Measurements from ENCODE around the gene TRIM42. TPM values are rescaled to one million over a fixed set of nuclear protein-coding genes. Genes with fewer than 3 reads are reported as not detected.

The TRIM42 gene
- total RNA-seq, 1 experiment from 2014 or later = not detected

DNA sequence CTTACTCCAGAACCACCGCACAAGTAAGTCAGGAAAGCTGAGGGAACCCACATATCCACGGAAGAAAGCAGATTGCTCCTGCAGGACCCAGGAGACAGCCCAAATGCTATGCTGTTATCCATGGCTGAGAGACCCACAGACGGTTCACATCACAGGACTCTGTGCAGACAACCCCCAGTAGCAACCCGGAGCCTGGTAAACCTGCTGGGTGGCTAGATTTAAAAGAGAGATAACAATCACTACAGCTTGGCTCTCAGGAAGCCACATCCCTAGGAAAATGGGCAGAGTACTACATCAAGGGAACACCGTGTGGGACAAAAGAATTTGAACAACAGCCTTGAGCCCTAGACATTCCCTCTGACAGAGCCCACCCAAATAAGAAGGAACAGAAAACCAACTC is 13.8 kb upstream of the TRIM42 start:
- POLR2A ChIA-PET = no interaction called here
- H3K27me3 ChIP-seq (replicated peaks; ENCODE audit: control insufficient read depth, insufficient read depth, low read length) = no peaks in the 10 kb centered on the region

DNA sequence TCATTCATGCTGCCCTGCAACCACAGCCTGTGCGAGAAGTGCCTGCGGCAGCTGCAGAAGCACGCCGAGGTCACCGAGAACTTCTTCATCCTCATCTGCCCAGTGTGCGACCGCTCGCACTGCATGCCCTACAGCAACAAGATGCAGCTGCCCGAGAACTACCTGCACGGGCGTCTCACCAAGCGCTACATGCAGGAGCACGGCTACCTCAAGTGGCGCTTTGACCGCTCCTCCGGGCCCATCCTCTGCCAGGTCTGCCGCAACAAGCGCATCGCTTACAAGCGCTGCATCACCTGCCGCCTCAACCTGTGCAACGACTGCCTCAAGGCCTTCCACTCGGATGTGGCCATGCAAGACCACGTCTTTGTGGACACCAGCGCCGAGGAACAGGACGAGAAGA is 4.7 kb downstream of the TRIM42 start:
- Mint-ChIP-seq H3K27ac (ENCODE audit: unreplicated experiment) (no peak overlapping the region), H3K9me3 (ENCODE audit: unreplicated experiment) (no peaks in the 10 kb centered on the region), H3K27me3 (ENCODE audit: insufficient read depth, unreplicated experiment) (no peaks in the 10 kb centered on the region), H3K4me3 (ENCODE audit: unreplicated experiment) (no peak overlapping the region), H3K36me3 (ENCODE audit: insufficient read depth, unreplicated experiment) (no peaks in the 10 kb centered on the region), H3K4me1 (ENCODE audit: low read depth, unreplicated experiment) (no peaks in the 10 kb centered on the region)
- ChIA-PET CTCF (no interaction called here), POLR2A (no interaction called here)
- intact Hi-C loops (cut with micrococcal nuclease; ENCODE audit: unreplicated experiment) = no loop called here
- Histone ChIP-seq H3K9me3 (no peaks in the 10 kb centered on the region), H3K27me3 (replicated peaks; ENCODE audit: control insufficient read depth, insufficient read depth, low read length) (no peaks in the 10 kb centered on the region), H3K36me3 (ENCODE audit: control insufficient read depth, insufficient read depth, low read length) (no peaks in the 10 kb centered on the region), H3K4me1 (no peaks in the 10 kb centered on the region), H3K4me3 (ENCODE audit: low read depth, low read length) (no peak overlapping the region)
- no TSS peak for BruUV-seq (replicated peaks)
- TF ChIP-seq, protein P1, sequence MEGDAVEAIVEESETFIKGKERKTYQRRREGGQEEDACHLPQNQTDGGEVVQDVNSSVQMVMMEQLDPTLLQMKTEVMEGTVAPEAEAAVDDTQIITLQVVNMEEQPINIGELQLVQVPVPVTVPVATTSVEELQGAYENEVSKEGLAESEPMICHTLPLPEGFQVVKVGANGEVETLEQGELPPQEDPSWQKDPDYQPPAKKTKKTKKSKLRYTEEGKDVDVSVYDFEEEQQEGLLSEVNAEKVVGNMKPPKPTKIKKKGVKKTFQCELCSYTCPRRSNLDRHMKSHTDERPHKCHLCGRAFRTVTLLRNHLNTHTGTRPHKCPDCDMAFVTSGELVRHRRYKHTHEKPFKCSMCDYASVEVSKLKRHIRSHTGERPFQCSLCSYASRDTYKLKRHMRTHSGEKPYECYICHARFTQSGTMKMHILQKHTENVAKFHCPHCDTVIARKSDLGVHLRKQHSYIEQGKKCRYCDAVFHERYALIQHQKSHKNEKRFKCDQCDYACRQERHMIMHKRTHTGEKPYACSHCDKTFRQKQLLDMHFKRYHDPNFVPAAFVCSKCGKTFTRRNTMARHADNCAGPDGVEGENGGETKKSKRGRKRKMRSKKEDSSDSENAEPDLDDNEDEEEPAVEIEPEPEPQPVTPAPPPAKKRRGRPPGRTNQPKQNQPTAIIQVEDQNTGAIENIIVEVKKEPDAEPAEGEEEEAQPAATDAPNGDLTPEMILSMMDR (IDR thresholded peaks at IDR 0.05; ENCODE audit: insufficient read depth in 1 of 2, low read depth in 1 of 2, low read length in 1 of 2, severe bottlenecking in 1 of 2, unreplicated experiment in 1 of 2) = no peak
- no peak for DNase-seq

More for the DNA sequence above, 13.8 kb upstream of the TRIM42 start:
- Mint-ChIP-seq H3K36me3 (ENCODE audit: insufficient read depth, unreplicated experiment) (no peaks in the 10 kb centered on the region), H3K27ac (ENCODE audit: unreplicated experiment) (no peak overlapping the region), H3K9me3 (ENCODE audit: unreplicated experiment) (peaks cover 18% of the 10 kb centered on the region), H3K4me1 (ENCODE audit: low read depth, unreplicated experiment) (no peaks in the 10 kb centered on the region), H3K27me3 (ENCODE audit: insufficient read depth, unreplicated experiment) (peaks cover 5% of the 10 kb centered on the region), H3K4me3 (ENCODE audit: unreplicated experiment) (no peak overlapping the region)
- TF ChIP-seq, protein P1 (IDR thresholded peaks at IDR 0.05; ENCODE audit: insufficient read depth in 1 of 2, low read depth in 1 of 2, low read length in 1 of 2, severe bottlenecking in 1 of 2, unreplicated experiment in 1 of 2) = no peak
- H3K36me3 ChIP-seq (ENCODE audit: control insufficient read depth, insufficient read depth, low read length) = no peaks in the 10 kb centered on the region
- CTCF ChIA-PET = no interaction called here
- no peak for DNase-seq
- H3K9me3 ChIP-seq = no peaks in the 10 kb centered on the region; the same call in 1 of the 2 replicates
- no peaks in the 10 kb centered on the region for H3K4me1 ChIP-seq
- intact Hi-C loops (cut with micrococcal nuclease; ENCODE audit: unreplicated experiment) = no loop called here
- no TSS peak for BruUV-seq (replicated peaks)
- H3K4me3 ChIP-seq (ENCODE audit: low read depth, low read length) = no peak overlapping the region

DNA sequence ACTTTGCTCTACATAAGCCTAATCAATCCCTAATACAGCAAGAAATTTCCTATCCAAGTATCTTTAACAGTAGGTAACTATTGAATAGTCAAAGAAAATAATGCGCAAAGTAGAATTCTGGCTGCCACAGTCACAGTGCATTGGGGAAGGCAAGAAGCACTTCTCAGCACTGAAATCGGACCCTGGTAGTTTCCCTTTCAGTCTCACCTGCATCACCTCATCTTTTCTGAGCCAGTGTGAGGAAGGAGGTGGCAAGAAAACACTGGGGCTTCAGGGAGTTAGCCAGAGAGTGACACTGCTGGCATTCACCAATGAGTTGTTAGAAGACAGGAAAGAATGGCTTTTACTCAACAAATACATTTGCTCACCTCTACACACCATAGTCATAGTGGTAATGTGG is 8.3 kb downstream of the TRIM42 start:
- Histone ChIP-seq H3K9me3 (no peaks in the 10 kb centered on the region), H3K27me3 (replicated peaks; ENCODE audit: control insufficient read depth, insufficient read depth, low read length) (no peaks in the 10 kb centered on the region), H3K4me1 (no peaks in the 10 kb centered on the region), H3K36me3 (ENCODE audit: control insufficient read depth, insufficient read depth, low read length) (no peaks in the 10 kb centered on the region), H3K4me3 (ENCODE audit: low read depth, low read length) (no peak overlapping the region)
- no peaks in the 10 kb centered on the region for H3K36me3 Mint-ChIP-seq (ENCODE audit: insufficient read depth, unreplicated experiment)
- H3K27me3 Mint-ChIP-seq (ENCODE audit: insufficient read depth, unreplicated experiment) = no peaks in the 10 kb centered on the region
- TF ChIP-seq, protein P1 (IDR thresholded peaks at IDR 0.05; ENCODE audit: insufficient read depth in 1 of 2, low read depth in 1 of 2, low read length in 1 of 2, severe bottlenecking in 1 of 2, unreplicated experiment in 1 of 2) = no peak
- no peaks in the 10 kb centered on the region for H3K9me3 Mint-ChIP-seq (ENCODE audit: unreplicated experiment)
- no peak overlapping the region for H3K4me3 Mint-ChIP-seq (ENCODE audit: unreplicated experiment)
- ChIA-PET CTCF (no interaction called here), POLR2A (no interaction called here)
- no peak overlapping the region for H3K27ac Mint-ChIP-seq (ENCODE audit: unreplicated experiment)
- intact Hi-C loops (cut with micrococcal nuclease; ENCODE audit: unreplicated experiment) = no loop called here
- no peak for DNase-seq
- H3K4me1 Mint-ChIP-seq (ENCODE audit: low read depth, unreplicated experiment) = no peaks in the 10 kb centered on the region
- no TSS peak for BruUV-seq (replicated peaks)
